T-helper 9 cell (primary cell): ENCODE results near the gene PTPRN2.
"Not testable (repeated sequence)": the region's sequence is repeated elsewhere in the genome, so short reads cannot be mapped to it uniquely, and the experiment has no call there.

Experiments
- DNase-seq: peaks from one replicate; pipeline ENCODE4 v3.0.0-alpha.2; 2020

Gene PTPRN2

GRCh38 chr7:157793973-157794745 is 793.5 kb downstream of the PTPRN2 start:
- no peak for DNase-seq

- no peak for DNase-seq
Observed at GRCh38 chr7:157793087-157793353, 794.6 kb downstream of the PTPRN2 start.

- DNase-seq, result no peak
Observed at GRCh38 chr7:157792241-157793086, 795.2 kb downstream of the PTPRN2 start.

- DNase-seq, result no peak
Observed at GRCh38 chr7:157791666-157792065, 796.0 kb downstream of the PTPRN2 start.

GRCh38 chr7:157791261-157791660 is 796.4 kb downstream of the PTPRN2 start:
- no peak for DNase-seq

GRCh38 chr7:157789942-157790341 is 797.7 kb downstream of the PTPRN2 start:
- no peak for DNase-seq

GRCh38 chr7:157789094-157789493 is 798.5 kb downstream of the PTPRN2 start:
- no peak for DNase-seq

GRCh38 chr7:157788573-157788972 is 799.0 kb downstream of the PTPRN2 start:
- DNase-seq, result no peak

- DNase-seq, result no peak
Observed at GRCh38 chr7:157787275-157787701, 800.3 kb downstream of the PTPRN2 start.

GRCh38 chr7:157786375-157787274 is 801.0 kb downstream of the PTPRN2 start:
- no peak for DNase-seq

GRCh38 chr7:157785486-157786186 is 802.0 kb downstream of the PTPRN2 start:
- DNase-seq, result no peak

- DNase-seq, result no peak
Observed at GRCh38 chr7:157784979-157785441, 802.6 kb downstream of the PTPRN2 start.

- no peak for DNase-seq
Observed at GRCh38 chr7:157784041-157784835, 803.4 kb downstream of the PTPRN2 start.

- no peak for DNase-seq
Observed at GRCh38 chr7:157782041-157782440, 805.6 kb downstream of the PTPRN2 start.

- DNase-seq, result no peak
Observed at GRCh38 chr7:157780721-157781120, 806.9 kb downstream of the PTPRN2 start.

- DNase-seq, result no peak
Observed at GRCh38 chr7:157780312-157780711, 807.3 kb downstream of the PTPRN2 start.

- DNase-seq, result no peak
Observed at GRCh38 chr7:157779206-157779605, 808.4 kb downstream of the PTPRN2 start.

- DNase-seq, result not testable (repeated sequence)
Observed at GRCh38 chr7:157777194-157777762, 810.3 kb downstream of the PTPRN2 start.

GRCh38 chr7:157775560-157776332 is 811.9 kb downstream of the PTPRN2 start:
- no peak for DNase-seq

- DNase-seq, result no peak
Observed at GRCh38 chr7:157775021-157775559, 812.5 kb downstream of the PTPRN2 start.
